ENCODE results near the gene HDAC5.

- TF ChIP-seq EZH2 (IDR thresholded peaks at IDR 0.05; ENCODE audit: insufficient read depth, poor library complexity, severe bottlenecking) (no peak), EZH2phosphoT487 (IDR thresholded peaks at IDR 0.05; ENCODE audit: insufficient read depth, low read depth) (no peak)
These were observed 38.5 kb downstream of the HDAC5 start for GRCh38 chr17:44084921-44085320.
